ENCODE measurements around the gene DUSP5.

DUSP5 gene

DNA sequence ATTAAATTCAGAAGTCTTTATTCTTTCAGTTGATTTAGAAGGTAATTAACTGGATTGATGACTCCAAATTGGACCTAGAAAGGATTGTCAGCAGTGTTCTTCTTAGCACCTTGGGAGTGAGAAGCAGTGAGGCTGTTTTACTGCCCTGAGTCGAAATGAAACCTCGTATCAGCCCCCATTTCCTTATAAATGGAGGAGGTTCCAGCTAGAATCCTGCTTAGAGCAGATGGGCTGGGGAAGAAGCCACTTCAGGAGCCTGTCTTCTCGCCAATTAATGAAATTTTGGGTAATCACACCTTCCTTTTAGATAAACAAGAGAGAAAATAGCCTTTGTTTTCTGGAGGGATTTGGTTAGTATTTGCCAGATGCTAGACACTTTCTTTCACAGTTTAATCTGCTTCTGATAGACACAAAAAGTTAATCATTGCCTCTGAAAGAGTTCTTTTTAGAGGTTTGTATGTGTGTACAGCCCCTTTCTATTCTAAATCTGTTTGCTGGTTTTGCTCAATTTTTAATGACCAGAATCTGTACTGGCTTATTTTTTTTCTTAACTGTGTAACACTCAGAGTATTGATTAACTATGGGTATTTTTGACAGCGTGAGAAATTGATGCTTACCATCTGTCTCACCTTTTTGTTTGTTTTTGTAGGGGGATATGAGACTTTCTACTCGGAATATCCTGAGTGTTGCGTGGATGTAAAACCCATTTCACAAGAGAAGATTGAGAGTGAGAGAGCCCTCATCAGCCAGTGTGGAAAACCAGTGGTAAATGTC lies 4.6 kb downstream of the DUSP5 start:
- DNase-seq: no peak

DNA sequence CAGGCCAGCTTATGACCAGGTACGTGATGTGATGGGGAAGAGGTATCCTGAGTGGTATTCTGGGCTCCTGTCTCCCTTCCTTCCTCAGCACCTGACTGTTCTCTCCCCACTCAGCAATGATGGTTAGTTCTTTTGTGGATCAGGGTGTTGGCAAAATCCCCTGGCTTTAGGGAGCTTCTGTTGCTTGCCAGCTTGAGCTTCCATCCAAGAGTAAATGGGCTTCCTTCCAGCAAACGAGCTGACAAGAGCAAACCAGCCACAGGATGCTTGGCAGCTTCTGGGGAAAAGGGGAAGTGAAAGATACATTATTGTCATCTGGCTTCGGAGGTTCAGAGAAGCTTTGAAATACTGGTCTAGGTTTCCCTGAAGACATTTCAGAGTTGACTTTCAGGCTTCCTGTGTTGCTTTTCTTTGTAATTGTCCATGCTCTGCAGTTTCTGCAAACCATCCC lies 5.2 kb downstream of the DUSP5 start:
- DNase-seq: no peak

DNA sequence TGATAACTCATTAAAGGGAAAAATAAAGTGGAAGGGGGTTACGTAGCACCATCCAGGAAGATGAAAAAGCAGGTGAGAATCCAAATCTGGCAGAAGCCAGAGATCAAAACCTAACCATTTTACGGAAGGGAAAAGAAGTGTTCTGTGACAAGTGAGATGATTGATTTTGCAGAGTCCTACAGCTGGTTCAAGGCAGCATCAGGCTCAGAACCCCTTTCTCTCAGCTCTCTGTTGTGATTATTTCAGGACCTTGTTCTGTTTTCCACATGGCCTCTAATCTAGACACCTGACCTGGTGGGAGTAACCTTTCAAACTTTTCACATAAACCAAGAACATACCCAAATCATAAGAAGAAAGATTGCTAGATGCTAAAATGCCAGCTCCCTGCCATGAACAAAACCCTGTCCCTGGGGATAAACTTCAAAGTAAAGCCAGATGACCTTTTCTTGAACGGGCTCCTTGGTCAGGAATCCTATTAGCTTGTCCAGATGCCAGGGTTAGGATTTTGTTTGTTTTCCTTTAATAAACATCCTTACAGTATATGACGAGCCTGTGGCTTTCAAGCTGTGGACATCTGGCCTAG lies 5.9 kb downstream of the DUSP5 start:
- DNase-seq: no peak

DNA sequence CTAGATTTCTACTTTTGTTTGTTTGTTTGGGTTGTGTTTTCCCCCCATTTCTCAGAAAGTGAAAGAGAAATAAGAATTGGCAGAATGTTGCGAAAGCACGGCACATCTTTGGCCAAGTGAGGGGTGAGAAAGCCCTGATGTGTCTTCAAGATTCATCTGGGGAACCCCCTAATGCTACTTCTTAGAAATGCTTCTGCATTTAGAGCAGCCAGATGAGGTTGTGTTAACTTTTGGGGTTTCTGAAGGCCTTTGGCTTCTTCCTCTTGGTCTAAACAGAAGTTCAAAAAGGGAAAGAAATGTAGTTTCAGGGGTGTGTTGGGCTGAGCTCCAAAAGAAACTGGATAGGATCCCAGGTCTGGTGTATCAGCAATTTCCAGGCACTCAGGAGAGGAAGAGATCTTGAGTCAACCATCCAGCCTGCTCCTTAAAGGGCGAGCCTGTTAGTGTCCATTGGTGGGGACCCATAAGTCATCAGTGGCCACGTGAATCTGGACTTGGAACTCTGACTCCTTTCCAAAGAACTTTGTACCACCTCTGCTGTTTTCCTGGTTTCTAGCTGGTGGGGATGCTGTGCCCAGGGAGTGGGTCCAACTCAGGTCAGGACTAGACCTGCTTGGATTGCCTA lies 6.5 kb downstream of the DUSP5 start:
- no peak for DNase-seq

DNA sequence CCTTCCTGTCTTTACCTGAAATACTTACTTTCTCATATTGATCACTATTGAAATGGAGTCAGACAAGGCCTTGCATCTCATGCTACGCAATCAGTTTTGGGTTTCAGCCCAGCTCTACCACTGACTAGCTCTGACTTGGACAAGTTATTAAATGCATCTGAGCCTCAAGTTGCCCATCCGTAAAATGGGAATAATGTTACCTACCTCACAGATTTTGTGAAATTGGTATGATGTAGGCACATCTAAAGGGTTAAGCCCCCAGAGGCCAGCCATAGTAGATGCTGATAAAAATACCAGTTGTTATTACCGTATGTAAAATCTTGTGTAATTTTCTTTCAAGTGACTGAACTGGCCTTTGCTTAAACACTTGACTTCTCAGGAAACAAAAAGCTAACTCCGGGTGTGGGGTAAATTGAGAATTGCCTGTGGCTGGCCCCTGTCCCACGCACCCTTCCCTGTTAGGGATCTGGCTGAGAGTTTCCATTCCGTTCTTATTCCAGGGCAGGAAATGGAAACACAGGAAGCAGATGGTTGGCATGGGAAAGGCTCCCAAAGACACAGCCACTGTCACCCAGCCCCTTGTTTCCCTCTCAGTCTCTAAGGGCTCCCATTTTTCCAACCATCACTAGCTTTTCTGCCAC lies 7.5 kb downstream of the DUSP5 start:
- DNase-seq: no peak

DNA sequence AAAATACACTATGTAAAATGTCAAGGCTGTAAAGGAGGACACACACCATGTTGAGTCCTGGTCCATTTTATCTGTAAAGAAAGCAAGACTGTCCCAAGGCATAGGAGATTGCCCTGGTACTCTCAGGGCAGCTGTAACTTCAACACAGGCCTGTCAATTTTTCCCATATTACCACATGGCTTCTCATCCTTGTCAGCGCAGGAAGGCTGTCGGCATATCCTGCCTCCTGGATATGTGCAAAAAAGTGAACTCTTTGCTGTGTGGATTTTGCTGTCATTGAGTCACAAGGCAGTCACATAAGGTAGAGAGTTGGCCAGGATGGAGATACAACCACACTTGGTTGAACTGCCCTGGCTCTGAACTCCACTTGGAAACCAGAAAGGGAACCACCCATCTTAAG lies 8.7 kb downstream of the DUSP5 start:
- no peak for DNase-seq

DNA sequence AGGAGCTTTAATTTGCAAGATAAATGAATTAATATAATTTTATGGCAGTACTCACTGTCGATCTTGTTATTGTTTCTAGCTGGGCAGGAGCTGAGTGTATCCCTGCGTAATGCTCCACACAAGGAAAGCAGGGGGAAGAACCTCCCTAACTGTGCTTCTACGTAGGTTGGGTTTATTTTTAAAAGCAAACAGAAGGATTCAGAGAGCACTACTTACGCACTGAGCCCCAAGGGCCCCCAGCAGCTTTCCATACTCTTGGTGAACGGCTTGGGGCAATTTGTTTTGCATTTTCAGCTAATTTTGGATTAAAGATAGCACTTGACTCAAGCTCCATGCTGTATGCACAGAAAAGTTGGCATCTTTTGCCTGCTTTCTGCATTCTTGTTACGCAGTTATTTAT lies 9.6 kb downstream of the DUSP5 start:
- DNase-seq: no peak

DNA sequence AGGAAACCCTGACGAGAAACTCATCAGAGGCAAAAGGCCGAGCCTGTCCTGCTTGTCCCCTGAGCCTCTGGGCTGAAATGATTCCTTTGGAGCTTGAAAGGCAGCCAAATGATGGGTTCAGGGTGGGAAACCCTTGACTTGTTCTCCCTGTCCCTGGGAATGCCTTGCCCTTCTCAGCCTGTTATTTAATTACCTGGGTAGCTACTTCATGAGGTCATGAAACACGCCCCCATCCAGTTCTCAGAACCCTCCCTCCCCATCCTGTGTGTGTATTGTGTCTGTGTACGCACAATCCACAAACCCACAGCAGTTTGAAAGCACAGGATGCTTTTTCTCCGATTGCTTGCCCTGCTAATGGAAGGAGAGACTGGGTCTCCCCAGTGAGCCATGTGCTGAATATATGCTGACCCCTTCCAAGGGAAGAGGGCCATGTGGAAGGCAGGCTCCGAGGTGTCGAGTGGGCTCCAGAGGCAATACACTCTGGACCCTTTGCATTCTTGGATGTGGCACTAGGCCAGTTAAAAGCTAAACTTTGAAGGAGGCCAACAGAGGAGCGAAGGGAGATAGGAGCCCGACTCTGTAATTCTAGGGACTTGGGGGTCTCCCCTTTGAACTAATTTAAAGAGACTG lies 10.6 kb downstream of the DUSP5 start:
- no peak for DNase-seq

DNA sequence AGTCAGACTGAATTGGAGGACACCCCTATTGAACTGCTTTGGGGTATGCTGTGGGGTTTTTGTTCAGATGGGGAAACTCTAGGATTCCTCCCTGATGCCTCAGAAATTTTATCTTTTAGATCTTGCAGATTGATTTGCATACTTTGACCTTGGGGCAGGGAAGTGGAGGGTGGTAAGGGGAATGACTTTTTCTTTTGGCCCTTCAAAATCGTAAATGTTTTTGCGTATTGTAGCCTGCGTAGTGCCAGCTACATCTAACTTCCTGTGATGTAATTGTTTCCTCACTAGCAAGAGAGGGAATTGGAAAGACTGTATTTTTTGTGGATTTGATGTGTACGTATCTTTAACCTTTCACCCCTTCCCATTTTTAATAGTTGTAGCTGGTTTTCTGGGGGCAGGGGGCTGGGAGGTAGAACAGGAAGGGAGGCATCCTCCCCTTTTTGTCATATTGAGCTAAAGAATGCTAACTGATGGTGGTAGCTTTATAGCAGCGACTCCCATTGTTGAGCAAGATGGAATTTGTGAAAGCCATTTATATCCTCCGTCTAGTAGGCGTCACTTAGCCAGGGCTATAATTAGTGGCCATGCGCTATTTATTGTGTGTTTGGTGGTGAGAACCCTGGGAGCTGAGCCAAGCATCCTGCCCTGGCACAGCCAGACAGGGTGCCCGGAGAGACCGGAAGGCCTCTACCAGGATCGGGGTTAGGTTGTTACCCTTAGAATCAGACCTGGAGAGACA lies 11.3 kb downstream of the DUSP5 start:
- no peak for DNase-seq

DNA sequence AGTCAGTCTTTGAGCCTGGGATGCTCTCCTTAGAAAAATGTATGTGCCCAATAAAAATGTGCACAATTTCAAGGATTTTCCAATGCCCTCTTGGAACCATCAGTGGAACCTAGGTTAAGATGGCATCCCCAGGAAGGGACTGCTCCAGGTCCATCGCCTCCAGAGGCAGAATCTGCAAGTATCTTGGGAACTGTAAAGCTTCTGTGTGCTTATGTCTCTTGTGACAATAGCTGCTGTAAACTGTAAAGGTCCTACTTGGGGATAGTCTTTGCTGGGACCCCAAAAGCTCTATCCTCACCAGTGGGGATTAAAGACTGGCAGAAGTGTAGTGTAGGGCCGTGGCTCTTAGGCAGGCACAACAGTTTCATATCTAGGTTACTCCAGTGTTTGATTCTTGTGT lies 11.9 kb downstream of the DUSP5 start:
- DNase-seq: no peak

DNA sequence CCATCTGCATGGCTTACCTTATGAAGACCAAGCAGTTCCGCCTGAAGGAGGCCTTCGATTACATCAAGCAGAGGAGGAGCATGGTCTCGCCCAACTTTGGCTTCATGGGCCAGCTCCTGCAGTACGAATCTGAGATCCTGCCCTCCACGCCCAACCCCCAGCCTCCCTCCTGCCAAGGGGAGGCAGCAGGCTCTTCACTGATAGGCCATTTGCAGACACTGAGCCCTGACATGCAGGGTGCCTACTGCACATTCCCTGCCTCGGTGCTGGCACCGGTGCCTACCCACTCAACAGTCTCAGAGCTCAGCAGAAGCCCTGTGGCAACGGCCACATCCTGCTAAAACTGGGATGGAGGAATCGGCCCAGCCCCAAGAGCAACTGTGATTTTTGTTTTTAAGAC lies 12.4 kb downstream of the DUSP5 start:
- no peak for DNase-seq

DNA sequence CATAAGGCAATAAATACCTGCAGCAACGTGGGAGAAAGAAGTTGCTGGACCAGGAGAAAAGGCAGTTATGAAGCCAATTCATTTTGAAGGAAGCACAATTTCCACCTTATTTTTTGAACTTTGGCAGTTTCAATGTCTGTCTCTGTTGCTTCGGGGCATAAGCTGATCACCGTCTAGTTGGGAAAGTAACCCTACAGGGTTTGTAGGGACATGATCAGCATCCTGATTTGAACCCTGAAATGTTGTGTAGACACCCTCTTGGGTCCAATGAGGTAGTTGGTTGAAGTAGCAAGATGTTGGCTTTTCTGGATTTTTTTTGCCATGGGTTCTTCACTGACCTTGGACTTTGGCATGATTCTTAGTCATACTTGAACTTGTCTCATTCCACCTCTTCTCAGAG lies 13.0 kb downstream of the DUSP5 start:
- no peak for DNase-seq

DNA sequence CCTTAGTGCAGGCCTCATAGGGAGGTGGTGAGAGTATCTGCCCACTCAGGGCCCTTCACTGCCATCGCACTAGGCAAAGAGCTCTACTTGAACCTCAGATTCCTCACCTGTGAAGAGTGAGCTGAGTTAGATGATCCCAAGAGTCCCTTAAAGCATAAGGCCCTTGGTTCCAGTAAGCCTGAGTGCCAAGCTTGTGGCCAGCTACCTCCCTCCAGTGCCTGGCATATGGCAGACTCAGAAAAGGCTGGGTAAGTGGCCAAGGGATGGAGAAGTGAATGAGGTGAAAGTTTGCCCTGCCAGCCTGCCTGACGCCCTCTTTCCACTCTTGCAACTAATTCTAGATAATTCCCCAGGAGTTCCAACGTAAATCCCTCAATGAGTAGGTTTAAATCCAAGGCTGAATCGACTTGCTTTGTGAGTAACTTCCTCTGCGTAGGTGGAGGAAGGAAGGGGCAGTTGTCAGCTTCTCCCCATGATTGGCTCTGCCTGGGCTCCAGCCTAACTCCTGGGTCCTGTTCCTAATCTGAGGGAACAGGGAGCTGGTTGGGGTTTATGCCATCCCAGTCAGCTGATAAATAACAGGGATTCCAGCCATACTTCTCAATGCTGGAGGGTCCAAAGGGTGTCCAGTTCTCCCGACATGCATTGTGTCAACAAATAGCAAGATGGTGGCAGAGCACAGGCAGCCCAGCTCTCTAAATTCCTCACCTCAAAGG lies 14.2 kb downstream of the DUSP5 start:
- DNase-seq: no peak

DNA sequence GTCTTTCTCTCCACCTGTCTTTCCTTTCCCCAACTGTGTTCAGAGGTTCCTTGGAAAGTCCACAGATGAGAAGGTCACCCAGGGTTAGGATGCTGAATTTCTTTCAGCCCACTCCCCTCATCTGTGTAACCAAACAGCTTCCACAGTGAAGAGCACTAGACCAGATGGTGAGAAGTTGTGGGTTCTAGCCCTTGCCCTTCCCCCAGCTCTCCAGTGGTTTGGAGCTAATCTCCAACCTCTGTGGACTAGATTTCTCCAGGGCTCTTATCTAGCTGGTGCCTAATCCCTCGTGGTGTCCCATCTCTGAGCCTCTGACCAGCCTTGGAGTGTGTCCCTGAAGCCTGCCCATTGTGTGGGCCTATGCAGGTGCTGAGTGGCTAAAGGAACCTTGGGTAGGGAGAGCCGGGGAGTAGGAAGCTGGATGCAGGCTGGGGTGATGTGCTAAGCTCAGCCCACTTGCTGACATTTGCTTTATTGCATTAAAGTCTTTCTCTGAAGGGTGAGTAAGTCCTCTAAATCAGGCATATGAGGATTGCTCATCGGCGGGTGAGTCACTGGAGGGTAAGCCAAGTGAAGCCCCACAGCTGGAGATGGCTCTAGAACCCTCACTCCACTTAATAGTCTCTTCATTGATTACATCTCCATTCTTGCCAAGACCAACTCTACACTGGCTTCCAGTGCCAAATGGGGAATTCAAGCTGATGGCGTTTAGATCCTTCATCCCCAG lies 14.9 kb downstream of the DUSP5 start:
- DNase-seq: peak; percentile 73

DNA sequence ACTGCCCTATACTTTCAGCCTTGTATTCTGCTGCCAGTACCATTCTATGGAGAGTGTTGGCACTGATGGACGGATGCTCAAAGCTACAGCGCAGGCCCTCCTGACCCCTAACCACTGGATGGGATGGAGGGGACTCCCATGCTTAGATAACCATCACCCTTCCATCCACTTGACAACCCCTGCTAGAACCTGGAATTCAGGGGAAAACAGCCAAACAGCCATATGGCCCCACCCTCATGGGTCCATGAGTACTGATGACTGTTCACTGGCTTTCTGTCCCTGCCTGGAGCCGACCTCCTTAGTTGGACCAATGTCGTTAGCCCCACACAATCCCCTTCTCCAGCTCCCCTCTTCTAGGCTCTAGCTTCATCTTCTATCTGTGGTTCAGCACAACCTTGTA lies 16.2 kb downstream of the DUSP5 start:
- DNase-seq: no peak

DNA sequence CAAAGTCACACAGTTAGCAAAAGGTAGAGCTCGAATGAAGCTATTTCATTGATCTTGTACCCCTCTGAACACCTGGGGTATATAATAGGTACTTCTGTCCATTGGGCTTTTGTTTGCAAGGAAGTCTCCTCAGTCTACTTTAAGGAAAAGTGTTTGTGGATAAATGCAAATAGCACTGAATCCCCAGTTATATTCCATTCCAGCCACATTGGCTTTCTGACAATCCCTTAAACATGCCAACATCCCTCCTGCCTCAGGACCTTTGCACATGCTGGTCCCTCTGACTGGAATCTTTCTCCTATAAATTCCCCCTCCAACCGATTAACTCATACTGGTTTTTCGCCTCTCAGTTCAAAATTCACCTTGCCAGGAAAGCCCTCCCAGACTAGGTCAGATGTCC lies 17.1 kb downstream of the DUSP5 start:
- DNase-seq: no peak

DNA sequence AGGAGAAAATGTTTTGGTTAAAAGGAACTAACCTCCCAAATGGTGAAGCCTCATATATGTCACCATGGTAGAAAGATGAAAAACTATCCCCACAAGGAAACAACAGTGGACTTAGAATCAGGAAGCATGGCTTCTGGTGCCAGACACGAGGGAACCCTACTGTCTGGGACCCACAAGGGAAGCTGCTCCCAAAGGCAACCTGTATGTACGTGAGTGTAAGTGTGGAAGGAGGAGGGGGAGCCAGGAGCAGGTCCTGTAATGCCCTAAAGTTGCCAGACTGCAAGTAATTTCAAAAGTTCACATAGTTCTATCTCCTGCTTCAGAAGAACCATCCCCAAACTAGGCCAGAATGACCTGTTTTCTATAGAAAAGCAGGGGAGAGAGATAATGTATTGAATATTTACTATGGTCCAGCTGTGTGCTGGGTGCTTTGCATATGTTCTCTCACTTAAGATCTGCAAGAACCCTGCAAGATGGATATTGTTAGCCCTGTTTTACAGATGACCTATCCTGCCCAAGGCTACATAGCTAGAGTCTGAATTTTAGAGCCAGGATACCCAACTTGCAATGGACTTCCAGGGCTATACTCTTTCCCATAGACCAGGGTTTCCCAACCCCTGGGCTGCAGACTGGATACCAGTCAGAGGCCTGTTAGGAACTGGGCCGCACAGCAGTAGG lies 19.2 kb downstream of the DUSP5 start:
- no peak for DNase-seq

DNA sequence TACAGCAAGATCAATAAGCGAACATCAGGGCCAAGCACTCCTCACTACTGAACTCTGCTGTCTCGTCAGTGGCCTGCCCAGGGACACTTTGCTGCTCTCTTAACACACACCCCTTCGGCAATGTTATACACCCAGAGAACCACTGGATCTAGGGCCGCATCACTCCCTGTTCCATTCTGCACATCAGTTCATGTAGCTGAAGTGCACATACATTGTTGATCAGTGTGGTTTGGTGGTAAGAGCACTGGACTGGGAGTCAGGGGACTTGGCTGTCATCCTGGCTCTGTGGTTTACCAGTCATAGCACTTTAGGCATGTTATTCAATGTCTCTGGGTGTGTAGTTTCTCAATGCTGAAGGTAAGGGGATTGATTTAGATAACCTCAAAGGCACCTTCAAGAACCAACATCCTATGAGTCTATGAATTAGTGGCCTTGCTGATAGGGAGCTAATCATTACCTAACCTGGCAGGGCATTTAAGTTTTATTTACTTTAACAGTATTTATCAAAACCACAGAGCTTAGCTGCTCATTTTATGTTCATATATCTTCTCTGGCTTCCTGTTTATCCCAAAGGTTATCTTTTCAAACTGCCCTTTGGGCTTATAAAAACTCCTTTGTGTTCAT lies 24.8 kb downstream of the DUSP5 start:
- DNase-seq: no peak

DNA sequence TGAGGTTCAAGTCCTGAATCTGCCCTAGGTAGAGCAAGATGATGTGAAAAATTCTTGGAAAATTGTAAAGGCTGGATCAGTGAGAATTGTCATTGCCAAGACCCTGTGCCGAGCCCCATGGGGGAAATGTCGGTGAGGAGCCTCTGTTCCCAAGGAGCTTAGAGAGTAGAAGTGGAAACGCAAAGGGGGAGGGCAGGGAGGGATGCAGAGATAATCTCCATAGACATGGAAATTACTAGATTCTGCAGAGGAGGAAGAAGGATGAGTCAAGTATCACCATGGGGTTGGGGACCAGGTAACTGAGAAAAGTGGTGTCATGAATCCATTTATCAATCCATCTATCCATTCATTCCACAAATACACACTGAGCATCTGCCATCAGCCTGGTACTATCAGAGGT lies 26.0 kb downstream of the DUSP5 start:
- DNase-seq: no peak

DNA sequence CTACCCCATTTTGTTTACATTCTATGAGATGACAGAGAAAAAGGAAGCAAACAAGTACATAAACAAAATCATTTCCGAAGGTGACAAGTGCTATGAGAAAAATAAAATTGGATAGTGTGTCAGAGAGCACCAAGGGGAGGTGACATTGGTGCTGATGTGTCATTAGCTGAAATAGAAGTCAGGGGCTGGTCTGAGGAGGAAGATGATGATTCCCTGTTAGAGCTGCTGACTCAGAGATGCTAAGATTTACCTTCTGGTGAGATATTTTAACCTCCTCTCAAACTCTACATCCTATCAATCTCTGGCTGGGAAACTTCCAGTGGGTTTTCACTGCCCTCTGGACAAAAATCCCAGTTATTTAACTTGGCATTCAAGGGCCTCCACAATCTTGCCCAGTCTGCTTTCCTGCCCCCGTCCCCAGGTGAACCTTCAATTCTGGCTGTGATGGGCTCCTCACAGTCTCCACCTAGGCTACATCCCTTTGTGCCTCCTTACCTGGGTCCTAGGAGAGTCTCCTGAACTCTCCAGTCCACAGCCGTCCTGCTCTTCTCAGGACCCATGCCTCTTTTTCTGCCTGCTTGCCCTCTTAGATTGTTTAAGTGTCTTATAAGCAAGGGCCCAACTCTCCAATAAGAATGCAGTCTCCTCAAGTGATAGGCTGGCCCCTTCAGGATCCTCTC lies 26.6 kb downstream of the DUSP5 start:
- DNase-seq: no peak
